ENCODE results near the gene TBCD. TPM values are rescaled to one million over a fixed set of nuclear protein-coding genes. Genes with fewer than 3 reads are reported as not detected.

The TBCD gene
- total RNA-seq, 1 experiment from 2014 or later: 94.6 TPM

GRCh38 chr17:82732118-82732743 is 19.6 kb upstream of the TBCD start:
- TF ChIP-seq CTCF (IDR thresholded peaks at IDR 0.05; ENCODE audit: insufficient read depth in 1 of 2, low read depth in 1 of 2, low read length in 1 of 2, severe bottlenecking in 1 of 2, unreplicated experiment in 1 of 2): no peak
- H3K27me3 ChIP-seq (replicated peaks; ENCODE audit: control insufficient read depth, insufficient read depth, low read length): no peaks in the 10 kb centered on the region
- BruUV-seq (replicated peaks): no TSS peak
- DNase-seq: no peak
- ChIA-PET POLR2A (no interaction called here), CTCF (no interaction called here)
- H3K4me1 Mint-ChIP-seq (ENCODE audit: low read depth, unreplicated experiment): no peaks in the 10 kb centered on the region
- peaks cover 11% of the 10 kb centered on the region for H3K9me3 Mint-ChIP-seq (ENCODE audit: unreplicated experiment)
- H3K4me3 ChIP-seq (ENCODE audit: low read depth, low read length): no peak overlapping the region
- H3K4me3 Mint-ChIP-seq (ENCODE audit: unreplicated experiment): peak overlapping the region; percentile 14
- H3K27ac Mint-ChIP-seq (ENCODE audit: unreplicated experiment): no peak overlapping the region
- intact Hi-C loops (cut with micrococcal nuclease; ENCODE audit: unreplicated experiment): no loop called here
- peaks cover 3% of the 10 kb centered on the region for H3K36me3 ChIP-seq (ENCODE audit: control insufficient read depth, insufficient read depth, low read length)
- peaks cover 62% of the 10 kb centered on the region for H3K36me3 Mint-ChIP-seq (ENCODE audit: insufficient read depth, unreplicated experiment)
- peaks cover 23% of the 10 kb centered on the region for H3K9me3 ChIP-seq
- no peaks in the 10 kb centered on the region for H3K27me3 Mint-ChIP-seq (ENCODE audit: insufficient read depth, unreplicated experiment)
- H3K4me1 ChIP-seq: no peaks in the 10 kb centered on the region

- ChIA-PET POLR2A (no interaction called here), CTCF (no interaction called here)
- Mint-ChIP-seq H3K36me3 (ENCODE audit: insufficient read depth, unreplicated experiment) (peaks cover 83% of the 10 kb centered on the region), H3K9me3 (ENCODE audit: unreplicated experiment) (peaks cover 17% of the 10 kb centered on the region), H3K4me3 (ENCODE audit: unreplicated experiment) (peak within 1 kb of the TSS; percentile 90), H3K27me3 (ENCODE audit: insufficient read depth, unreplicated experiment) (no peaks in the 10 kb centered on the region), H3K27ac (ENCODE audit: unreplicated experiment) (peak within 1 kb of the TSS; percentile 93), H3K4me1 (ENCODE audit: low read depth, unreplicated experiment) (no peaks in the 10 kb centered on the region)
- DNase-seq: peak; percentile 86 to 89
- Histone ChIP-seq H3K4me3 (ENCODE audit: low read depth, low read length) (peak within 1 kb of the TSS; percentile 90), H3K9me3 (peaks cover 30% of the 10 kb centered on the region), H3K36me3 (ENCODE audit: control insufficient read depth, insufficient read depth, low read length) (peaks cover 6% of the 10 kb centered on the region), H3K27me3 (replicated peaks; ENCODE audit: control insufficient read depth, insufficient read depth, low read length) (no peaks in the 10 kb centered on the region), H3K4me1 (no peaks in the 10 kb centered on the region)
- TF ChIP-seq CTCF (IDR thresholded peaks at IDR 0.05; ENCODE audit: insufficient read depth in 1 of 2, low read depth in 1 of 2, low read length in 1 of 2, severe bottlenecking in 1 of 2, unreplicated experiment in 1 of 2): no peak
- intact Hi-C loops (cut with micrococcal nuclease; ENCODE audit: unreplicated experiment): loop anchor here (2.0 kb wide), 1 partner anchor 18 kb away; the partner anchor contains the start of gene TBCD
- TSS peak; percentile 67 for BruUV-seq (replicated peaks)
Observed at GRCh38 chr17:82734987-82735866, 16.6 kb upstream of the TBCD start, which contains the start of gene FN3K. Gene FN3K (plus strand): TSS chr17:82735615. CDS start chr17:82735637, 22 bp downstream.

- Mint-ChIP-seq H3K36me3 (ENCODE audit: insufficient read depth, unreplicated experiment) (peaks cover 85% of the 10 kb centered on the region), H3K9me3 (ENCODE audit: unreplicated experiment) (peaks cover 29% of the 10 kb centered on the region), H3K27ac (ENCODE audit: unreplicated experiment) (peak overlapping the region; percentile 72), H3K27me3 (ENCODE audit: insufficient read depth, unreplicated experiment) (no peaks in the 10 kb centered on the region), H3K4me1 (ENCODE audit: low read depth, unreplicated experiment) (no peaks in the 10 kb centered on the region), H3K4me3 (ENCODE audit: unreplicated experiment) (peak overlapping the region; percentile 90)
- no TSS peak for BruUV-seq (replicated peaks)
- intact Hi-C loops (cut with micrococcal nuclease; ENCODE audit: unreplicated experiment): no loop called here
- Histone ChIP-seq H3K9me3 (peaks cover 44% of the 10 kb centered on the region), H3K36me3 (ENCODE audit: control insufficient read depth, insufficient read depth, low read length) (peaks cover 14% of the 10 kb centered on the region), H3K4me3 (ENCODE audit: low read depth, low read length) (peak overlapping the region; percentile 90; the same call in 1 of the 2 replicates), H3K4me1 (peaks cover 5% of the 10 kb centered on the region; the same call in 1 of the 2 replicates), H3K27me3 (replicated peaks; ENCODE audit: control insufficient read depth, insufficient read depth, low read length) (no peaks in the 10 kb centered on the region)
- POLR2A ChIA-PET: no interaction called here
- CTCF ChIA-PET: no interaction called here
- no peak for TF ChIP-seq CTCF (IDR thresholded peaks at IDR 0.05; ENCODE audit: insufficient read depth in 1 of 2, low read depth in 1 of 2, low read length in 1 of 2, severe bottlenecking in 1 of 2, unreplicated experiment in 1 of 2)
- DNase-seq: no peak
Observed at GRCh38 chr17:82736511-82737185, 15.2 kb upstream of the TBCD start.

Measured in Caco-2 (cell line).